HepG2 (cell line): ENCODE data around the gene FBP1. TPM values are rescaled to one million over a fixed set of nuclear protein-coding genes. Genes with fewer than 3 reads are reported as not detected.

Experiments
- ATAC-seq: fragments of 200-7000 bp; cut with Tn5 transposase; 3 replicates; pipeline ENCODE4 v1.9.1; 2020; ENCODE audit warnings: mild to moderate bottlenecking, moderate library complexity
- BruUV-seq: library from RNA; stranded (reverse); fragments of 400-500 nt; replicated peaks from 2 replicates; lab custom pipeline; 2021; lab: Mats Ljungman, UMichigan
- CTCF ChIA-PET: fragments of 300-600 bp; formaldehyde crosslinking; extraction: SDS; loops from one replicate; lab custom pipeline; 2021; ENCODE audit warnings: low total read pairs, inconsistent platforms, low intra/inter-chr PET ratio; lab: Yijun Ruan, JAX
- POLR2A ChIA-PET: fragments of 350-600 bp; sonication (Branson Sonifier 250); formaldehyde crosslinking; loops from one replicate; lab custom pipeline; 2020; ENCODE audit warnings: antibody characterized with exemption, inconsistent platforms; lab: Yijun Ruan, JAX
- DNase-seq: peaks from one replicate; pipeline ENCODE4 v3.0.0-alpha.2; 2015; ENCODE audit warnings: low spot score
- FAIRE-seq: peaks from 3 replicates; lab custom pipeline; 2011; peaks lifted over from hg19 to GRCh38; lab: Jason Lieb, UNC
- H2AFZ ChIP-seq: one replicate; pipeline ENCODE4 v1.6.1; 2011; ENCODE audit warnings: low read length, inconsistent platforms
- H3K27ac ChIP-seq: fragments of 300-600 bp; 3 replicates; pipeline ENCODE4 v1.8.0; 2011; ENCODE audit warnings: mixed run types, mild to moderate bottlenecking, mixed read lengths, low read length, inconsistent platforms; ENCODE audit not compliant: insufficient read depth; ENCODE audit errors: extremely low read length
- H3K27me3 ChIP-seq, 2 experiments: fragments of 200-600 bp in 1 of 2; 2 replicates in 1 of 2; 3 replicates in 1 of 2; pipeline versions ENCODE4 v1.6.0 to v1.8.0; 2011; ENCODE audit warnings: low read length in 2 of 2, mild to moderate bottlenecking in 2 of 2, moderate library complexity in 2 of 2, inconsistent platforms in 1 of 2; ENCODE audit not compliant: insufficient read depth in 2 of 2, control insufficient read depth in 1 of 2
- H3K36me3 ChIP-seq, 2 experiments: fragments of 200-600 bp in 1 of 2; replicated peaks in 1 of 2; 2 replicates in 1 of 2; 3 replicates in 1 of 2; pipeline versions ENCODE4 v1.5.1 to v1.8.0; 2011; ENCODE audit warnings: low read length in 2 of 2, inconsistent platforms in 1 of 2; ENCODE audit not compliant: insufficient read depth in 2 of 2, control insufficient read depth in 1 of 2
- H3K4me1 ChIP-seq: 2 replicates; pipeline ENCODE4 v1.5.1; 2012; ENCODE audit warnings: low read length, inconsistent platforms; ENCODE audit not compliant: insufficient read depth
- H3K4me2 ChIP-seq: 2 replicates; pipeline ENCODE4 v1.6.0; 2011; ENCODE audit warnings: low read depth, low read length, inconsistent platforms
- H3K4me3 ChIP-seq, 3 experiments: fragments of 200-600 bp in 1 of 3; sonication (generic), shearing (Covaris generic) in 1 of 3; replicated peaks in 1 of 3; 2 replicates each; pipeline ENCODE4 v1.5.1; 2011 to 2016; ENCODE audit warnings: low read length in 3 of 3, inconsistent platforms in 2 of 3, low read depth in 2 of 3, mild to moderate bottlenecking in 2 of 3, control low read depth in 1 of 3, mixed read lengths in 1 of 3; ENCODE audit not compliant: insufficient read depth in 1 of 3
- H3K79me2 ChIP-seq: one replicate; pipeline ENCODE4 v1.6.1; 2011; ENCODE audit warnings: low read length, inconsistent platforms; ENCODE audit not compliant: insufficient read depth
- H3K9ac ChIP-seq: 2 replicates; pipeline ENCODE4 v1.6.0; 2011; ENCODE audit warnings: mild to moderate bottlenecking, low read depth, low read length, inconsistent platforms; ENCODE audit not compliant: insufficient read depth
- H3K9me3 ChIP-seq: 2 replicates; pipeline ENCODE4 v1.5.1; 2012; ENCODE audit warnings: mild to moderate bottlenecking, low read length
- H4K20me1 ChIP-seq: 2 replicates; pipeline ENCODE4 v1.6.0; 2011; ENCODE audit warnings: inconsistent platforms, mild to moderate bottlenecking, low read length, moderate library complexity; ENCODE audit not compliant: insufficient read depth
- ARHGAP35 ChIP-seq: sonication (generic); formaldehyde crosslinking; IDR thresholded peaks from 2 replicates; pipeline ENCODE4 v1.9.0; 2022; ENCODE audit warnings: mild to moderate bottlenecking, inconsistent platforms, moderate library complexity, missing genetic modification reagents, borderline replicate concordance
- ETV5 ChIP-seq: IDR thresholded peaks from 2 replicates; pipeline ENCODE4 v1.6.1; 2018; ENCODE audit warnings: missing biosample characterization, missing genetic modification reagents, inconsistent platforms, borderline replicate concordance
- IRX3 ChIP-seq: sonication (generic); formaldehyde crosslinking; IDR thresholded peaks from 2 replicates; pipeline ENCODE4 v1.8.1; 2023; ENCODE audit warnings: mild to moderate bottlenecking, low read depth, missing genetic modification reagents, borderline replicate concordance
- NFRKB ChIP-seq: fragments of 450-650 bp; IDR thresholded peaks from 2 replicates; pipeline ENCODE4 v1.6.1; 2017
- NR2F1 ChIP-seq, 2 experiments: fragments of 450-650 bp in 1 of 2; formaldehyde crosslinking in 1 of 2; IDR thresholded peaks; 2 replicates each; pipeline versions ENCODE4 v1.5.0 to v1.6.1; 2016 to 2020; ENCODE audit warnings: mild to moderate bottlenecking in 1 of 2, missing compliant biosample characterization in 1 of 2, missing genetic modification reagents in 1 of 2, moderate library complexity in 1 of 2
- TBX2 ChIP-seq: sonication (generic); formaldehyde crosslinking; IDR thresholded peaks from 2 replicates; pipeline ENCODE4 v1.5.0; 2020; ENCODE audit warnings: missing genetic modification reagents, mild to moderate bottlenecking, borderline replicate concordance
- XRCC5 ChIP-seq: fragments of 200-400 bp; formaldehyde crosslinking; optimal IDR thresholded peaks from 2 replicates; pipeline ENCODE3; 2017; ENCODE audit warnings: mild to moderate bottlenecking, low read length
- ZBTB10 ChIP-seq: sonication (generic); formaldehyde crosslinking; IDR thresholded peaks from 2 replicates; pipeline ENCODE4 v1.4.0; 2020; ENCODE audit warnings: missing genetic modification reagents, borderline replicate concordance
- WGBS: methylation state at CpG from one replicate; pipeline ENCODE4 v1.1.6; 2017; ENCODE audit warnings: low lambda C conversion rate; 5-methylcytosine and 5-hydroxymethylcytosine counted together
- in situ Hi-C: cut with HindIII; loops from 2 replicates; pipeline ENCODE4 v1.10.0; 2017; ENCODE audit warnings: low pct_unique_long_range_greater_than_20kb; ENCODE audit not compliant: extremely low pct_ligation_motif_present
- intact Hi-C: fragments of 100-400 bp; cut with micrococcal nuclease; formaldehyde crosslinking; loops from one replicate; pipeline ENCODE4 v1.10.0; 2022; ENCODE audit not compliant: unreplicated experiment
- polyA plus RNA-seq, 8 experiments: library from polyadenylated mRNA; depleted of rRNA in 3 of 8; stranded (reverse) in 7 of 8; unstranded in 1 of 8; fragments of >200 nt; fragmentation: Illumina TruSeq in 4 of 8; extraction: Trizol in 4 of 8; gene quantifications; 2 replicates each; pipeline versions ENCODE4 v1.2.1 to v1.2.3, GENCODE V29; 2011 to 2016; ENCODE audit warnings: low read depth in 4 of 8, missing spikeins in 1 of 8, mixed read lengths in 1 of 8; ENCODE audit not compliant: insufficient read depth in 1 of 8
- total RNA-seq, 5 experiments: library from RNA; depleted of rRNA; stranded (reverse); fragments of >200 nt; fragmentation: Illumina TruSeq; extraction: Trizol; gene quantifications; 2 replicates each; pipeline ENCODE4 v1.2.3, GENCODE V29; 2016; ENCODE audit warnings: low read depth in 1 of 5

Gene FBP1
- total and polyA plus RNA-seq, 2 of the 13 experiments (the other 11 are each of a cell fraction or from before 2014, with no cell fraction given): 0.29 to 0.53 TPM

- H3K4me1 ChIP-seq: peaks cover 30% of the 10 kb centered on the region
- no TSS peak for BruUV-seq
- H3K27me3 ChIP-seq: peaks cover 2 to 11% of the 10 kb centered on the region in 2 experiments; a peak in 3 of 5 replicates
- 66% methylated on average over 8 of the region's 12 CpGs for WGBS
- H3K9ac ChIP-seq: no peak overlapping the region
- FAIRE-seq (no peak), ATAC-seq (no peak), DNase-seq (no peak)
- H3K36me3 ChIP-seq: no peaks in the 10 kb centered on the region
- no peak overlapping the region for H3K4me3 ChIP-seq
- intact Hi-C loops (no loop called here), in situ Hi-C loops (no loop called here)
- no peaks in the 10 kb centered on the region for H3K79me2 ChIP-seq
- H3K27ac ChIP-seq: no peak overlapping the region
- no peaks in the 10 kb centered on the region for H3K9me3 ChIP-seq
- ChIA-PET POLR2A (no interaction called here), CTCF (no interaction called here)
- H4K20me1 ChIP-seq: no peaks in the 10 kb centered on the region
- H2AFZ ChIP-seq: no peak overlapping the region
- TF ChIP-seq XRCC5: no peak
- no peak for TF ChIP-seq ARHGAP35 (CRISPR knock-in tag)
- no peak overlapping the region for H3K4me2 ChIP-seq
Observed at GRCh38 chr9:94625835-94626234, 13.5 kb downstream of the FBP1 start.

DNA sequence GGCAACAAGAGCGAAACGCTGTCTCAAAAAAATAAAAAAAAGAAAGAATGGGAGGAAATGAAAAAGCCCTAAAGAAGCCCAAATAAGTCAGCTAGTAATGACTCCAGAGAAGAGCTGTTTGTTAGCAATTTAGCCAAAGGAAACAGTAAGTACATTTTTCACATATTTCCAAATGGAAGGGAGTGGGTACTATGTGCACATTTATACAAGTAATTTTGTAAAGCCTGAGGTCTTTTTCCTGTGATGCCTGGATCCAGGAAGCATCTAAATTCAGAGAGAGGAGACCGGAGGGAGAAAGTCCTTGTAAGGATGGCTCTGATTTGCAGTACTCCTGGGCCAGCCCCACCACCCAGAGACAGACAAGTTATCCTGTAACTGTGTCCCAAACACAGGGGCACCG lies 14.7 kb downstream of the FBP1 start:
- H4K20me1 ChIP-seq: no peaks in the 10 kb centered on the region
- no peak for FAIRE-seq
- H3K4me2 ChIP-seq: peak overlapping the region; percentile 8; the same call in 1 of the 2 replicates
- no peak overlapping the region for H3K9ac ChIP-seq
- intact Hi-C loops: no loop called here
- no peaks in the 10 kb centered on the region for H3K36me3 ChIP-seq
- peaks cover 18% of the 10 kb centered on the region for H3K4me1 ChIP-seq
- POLR2A ChIA-PET: interaction anchor here (2.8 kb wide), 1 partner anchor 71 kb away, joined by 37 read pairs; the partner anchor contains the start of gene PCAT7
- no TSS peak for BruUV-seq
- no peak overlapping the region for H3K27ac ChIP-seq
- no peaks in the 10 kb centered on the region for H3K9me3 ChIP-seq
- 84% methylated on average over 3 of the region's 4 CpGs for WGBS
- no peak for DNase-seq
- H3K79me2 ChIP-seq: no peaks in the 10 kb centered on the region
- no peak for ATAC-seq
- no peak overlapping the region for H2AFZ ChIP-seq
- peaks cover 2 to 11% of the 10 kb centered on the region in 2 experiments; a peak in 3 of 5 replicates for H3K27me3 ChIP-seq
- in situ Hi-C loops: no loop called here
- no peak overlapping the region for H3K4me3 ChIP-seq
- CTCF ChIA-PET: no interaction called here
- TF ChIP-seq ZBTB10 (CRISPR knock-in tag) (no peak), NR2F1 (CRISPR knock-in tag; IDR thresholded peaks at IDR 0.05) (no peak), ETV5 (no peak), IRX3 (CRISPR knock-in tag) (no peak), TBX2 (no peak), NFRKB (no peak)
